Tibial nerve (tissue), 4 donors: Measurements from ENCODE around the gene ARHGAP12.

Experiments
- EP300 ChIP-seq, 2 donors: sonication (generic); formaldehyde crosslinking; IDR thresholded peaks; one replicate each; pipeline ENCODE4 v1.6.1; 2017; ENCODE audit warnings: antibody characterized with exemption in 2 of 2, mild to moderate bottlenecking in 1 of 2
- POLR2A ChIP-seq, 2 donors: fragments of 450-650 bp; IDR thresholded peaks; one replicate each; pipeline ENCODE4 v1.6.1; 2017; ENCODE audit warnings: antibody characterized with exemption in 2 of 2, mild to moderate bottlenecking in 2 of 2, moderate library complexity in 2 of 2
- TF ChIP-seq, protein P1 (sequence below), 5 experiments: fragments of 200-600 bp in 3 of 5; fragments of 450-650 bp in 2 of 5; sonication (generic) in 3 of 5; IDR thresholded peaks; one replicate each; pipeline ENCODE4 v1.5.1; 2016 to 2019; ENCODE audit warnings: antibody characterized with exemption in 5 of 5, mild to moderate bottlenecking in 3 of 5, moderate library complexity in 2 of 5

DNA sequence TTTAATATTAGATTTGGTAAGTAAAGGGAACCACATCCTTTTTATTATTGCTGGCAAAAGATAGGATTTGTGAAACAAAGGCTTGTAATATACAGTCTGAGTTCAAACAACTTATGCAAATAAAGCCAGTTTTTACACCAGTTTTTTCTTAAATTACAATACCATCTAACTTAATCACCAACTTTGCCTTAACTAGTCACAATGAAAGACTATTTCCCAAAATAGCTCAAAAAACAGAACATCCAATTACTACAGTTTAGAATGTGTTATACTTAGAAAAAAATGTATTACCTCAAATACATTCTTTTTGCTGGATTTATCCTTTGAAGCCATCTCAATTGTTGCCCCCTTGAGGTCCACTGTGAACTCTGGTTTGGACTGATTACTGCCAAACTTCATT lies 108.5 kb downstream of the ARHGAP12 start:
- TF ChIP-seq, protein P1, sequence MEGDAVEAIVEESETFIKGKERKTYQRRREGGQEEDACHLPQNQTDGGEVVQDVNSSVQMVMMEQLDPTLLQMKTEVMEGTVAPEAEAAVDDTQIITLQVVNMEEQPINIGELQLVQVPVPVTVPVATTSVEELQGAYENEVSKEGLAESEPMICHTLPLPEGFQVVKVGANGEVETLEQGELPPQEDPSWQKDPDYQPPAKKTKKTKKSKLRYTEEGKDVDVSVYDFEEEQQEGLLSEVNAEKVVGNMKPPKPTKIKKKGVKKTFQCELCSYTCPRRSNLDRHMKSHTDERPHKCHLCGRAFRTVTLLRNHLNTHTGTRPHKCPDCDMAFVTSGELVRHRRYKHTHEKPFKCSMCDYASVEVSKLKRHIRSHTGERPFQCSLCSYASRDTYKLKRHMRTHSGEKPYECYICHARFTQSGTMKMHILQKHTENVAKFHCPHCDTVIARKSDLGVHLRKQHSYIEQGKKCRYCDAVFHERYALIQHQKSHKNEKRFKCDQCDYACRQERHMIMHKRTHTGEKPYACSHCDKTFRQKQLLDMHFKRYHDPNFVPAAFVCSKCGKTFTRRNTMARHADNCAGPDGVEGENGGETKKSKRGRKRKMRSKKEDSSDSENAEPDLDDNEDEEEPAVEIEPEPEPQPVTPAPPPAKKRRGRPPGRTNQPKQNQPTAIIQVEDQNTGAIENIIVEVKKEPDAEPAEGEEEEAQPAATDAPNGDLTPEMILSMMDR (IDR thresholded peaks at IDR 0.05) = no peak
- no peak for TF ChIP-seq POLR2A (IDR thresholded peaks at IDR 0.05)
- TF ChIP-seq EP300 (IDR thresholded peaks at IDR 0.05) = no peak
